ENCODE data around the gene UBE2Q1.

Gene UBE2Q1

DNA sequence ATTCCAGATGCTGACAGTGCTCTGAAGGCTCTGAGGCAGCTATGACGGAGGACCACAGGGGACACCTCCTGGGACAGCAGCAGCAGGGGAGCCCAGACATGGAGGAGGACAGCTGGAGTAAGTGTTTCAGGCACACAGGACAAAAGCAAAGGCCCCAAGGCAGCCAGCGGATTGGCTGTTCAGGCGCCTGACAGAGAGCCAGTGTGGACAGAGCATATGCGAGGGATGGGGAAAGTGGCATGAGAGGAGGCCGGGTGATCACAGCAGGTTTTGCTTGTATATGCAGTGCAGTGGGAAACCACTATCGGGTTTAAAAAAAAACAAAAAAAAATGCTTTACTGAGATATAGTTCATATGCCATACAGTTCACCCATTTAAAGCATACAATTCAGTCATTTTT is 28.2 kb upstream of the UBE2Q1 start:
- H3K27ac Mint-ChIP-seq, result peak overlapping the region; percentile 60
- H3K36me3 Mint-ChIP-seq, result peaks cover 59 to 73% of the 10 kb centered on the region in 2 donors
- H3K4me1 Mint-ChIP-seq, result peaks cover 15 to 25% of the 10 kb centered on the region in 2 donors
- ATAC-seq (replicated peaks) (no peak), DNase-seq (no peak)
- H3K9me3 Mint-ChIP-seq, result no peaks in the 10 kb centered on the region
- H3K4me3 Mint-ChIP-seq, result no peak overlapping the region
- no peaks in the 10 kb centered on the region for H3K27me3 Mint-ChIP-seq

DNA sequence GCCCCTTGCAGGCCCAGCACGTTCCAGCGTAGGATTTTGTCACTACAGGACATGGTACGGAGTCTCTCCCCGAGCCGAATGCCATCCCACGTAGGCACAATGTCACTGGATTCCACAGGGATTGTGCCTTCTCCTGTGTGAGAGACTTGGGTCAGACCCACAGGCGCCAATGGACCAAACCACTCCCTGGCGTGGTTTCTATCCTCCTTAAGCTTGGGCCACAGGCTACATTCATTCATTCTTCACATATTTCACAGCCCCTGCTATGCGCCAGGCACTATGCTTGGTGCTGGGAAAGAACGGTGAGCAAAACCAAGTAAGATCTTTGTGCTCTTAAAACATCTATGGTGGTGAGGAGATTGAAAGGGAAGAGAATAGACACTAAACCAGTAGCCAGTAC is 27.8 kb upstream of the UBE2Q1 start:
- ATAC-seq (replicated peaks), result no peak
- peaks cover 56 to 69% of the 10 kb centered on the region in 2 donors for H3K36me3 Mint-ChIP-seq
- peaks cover 15 to 25% of the 10 kb centered on the region in 2 donors for H3K4me1 Mint-ChIP-seq
- DNase-seq, result no peak
- no peak overlapping the region for H3K4me3 Mint-ChIP-seq
- H3K27ac Mint-ChIP-seq, result peak overlapping the region; percentile 60
- H3K27me3 Mint-ChIP-seq, result no peaks in the 10 kb centered on the region
- H3K9me3 Mint-ChIP-seq, result no peaks in the 10 kb centered on the region

DNA sequence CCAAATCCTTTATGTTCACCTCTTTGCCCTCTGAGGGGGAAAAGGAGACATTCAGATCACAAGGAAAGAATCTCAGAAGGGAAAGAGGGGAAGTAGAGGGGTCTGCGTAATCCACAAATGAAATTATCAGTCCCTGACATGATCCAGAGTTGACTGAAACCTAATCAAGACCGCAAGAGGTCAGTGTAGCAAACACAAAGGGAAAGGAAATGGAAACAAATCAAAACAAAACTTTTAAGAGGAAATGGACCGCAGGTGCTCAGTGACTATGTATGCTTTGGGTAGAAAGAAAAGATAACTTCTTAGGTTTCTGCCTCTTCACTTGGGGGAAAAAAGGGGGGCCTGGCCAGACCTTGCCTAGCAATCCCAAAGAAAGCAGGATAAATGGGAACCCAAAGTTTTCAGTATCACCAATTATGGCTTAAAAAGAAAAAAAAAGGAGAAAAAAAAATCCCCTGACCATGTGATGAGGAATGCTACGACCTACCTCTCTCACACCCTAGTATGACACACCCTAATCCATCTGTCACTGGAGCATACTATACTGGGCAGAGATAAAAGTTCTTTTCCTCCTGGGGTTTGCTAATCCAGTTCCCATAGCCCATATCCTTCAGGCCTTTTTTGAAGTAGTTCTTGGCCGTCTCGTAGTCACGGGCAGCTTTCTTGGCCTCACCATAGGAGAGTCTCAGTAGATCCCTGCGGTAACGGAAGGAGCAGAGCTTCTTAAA is 26.0 kb upstream of the UBE2Q1 start:
- no peak overlapping the region for H3K4me3 Mint-ChIP-seq
- peak; percentile 74 to 85 for ATAC-seq (replicated peaks)
- no peaks in the 10 kb centered on the region for H3K9me3 Mint-ChIP-seq
- no peak for DNase-seq
- no peaks in the 10 kb centered on the region for H3K27me3 Mint-ChIP-seq
- H3K27ac Mint-ChIP-seq, result no peak overlapping the region
- peaks cover 52 to 68% of the 10 kb centered on the region in 2 donors for H3K36me3 Mint-ChIP-seq
- peaks cover 17 to 25% of the 10 kb centered on the region in 2 donors for H3K4me1 Mint-ChIP-seq

DNA sequence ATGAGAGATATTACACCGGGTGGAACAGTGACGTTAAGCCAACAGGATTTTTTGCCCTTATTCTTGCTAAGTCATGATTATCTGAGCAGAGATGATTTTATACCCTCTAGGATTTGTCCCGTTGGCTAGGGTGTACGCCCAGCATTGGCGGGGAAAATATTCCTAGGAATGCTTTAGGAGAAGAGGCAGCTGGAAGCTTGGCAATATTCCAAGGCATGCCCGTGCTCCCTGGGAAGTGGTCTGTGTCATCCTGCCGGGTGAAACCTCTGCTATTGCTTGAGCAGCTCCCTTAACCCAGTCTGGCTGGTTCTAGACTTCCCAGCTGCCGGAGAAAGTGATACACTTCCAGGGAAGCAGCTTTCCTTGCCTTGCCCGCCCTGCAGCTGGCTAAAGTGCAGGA is 25.3 kb upstream of the UBE2Q1 start:
- H3K27ac Mint-ChIP-seq, result peak overlapping the region; percentile 42
- H3K4me1 Mint-ChIP-seq, result peaks cover 17 to 25% of the 10 kb centered on the region in 2 donors
- no peak overlapping the region for H3K4me3 Mint-ChIP-seq
- DNase-seq (no peak), ATAC-seq (replicated peaks) (no peak)
- H3K27me3 Mint-ChIP-seq, result no peaks in the 10 kb centered on the region
- peaks cover 49 to 68% of the 10 kb centered on the region in 2 donors for H3K36me3 Mint-ChIP-seq
- H3K9me3 Mint-ChIP-seq, result no peaks in the 10 kb centered on the region

DNA sequence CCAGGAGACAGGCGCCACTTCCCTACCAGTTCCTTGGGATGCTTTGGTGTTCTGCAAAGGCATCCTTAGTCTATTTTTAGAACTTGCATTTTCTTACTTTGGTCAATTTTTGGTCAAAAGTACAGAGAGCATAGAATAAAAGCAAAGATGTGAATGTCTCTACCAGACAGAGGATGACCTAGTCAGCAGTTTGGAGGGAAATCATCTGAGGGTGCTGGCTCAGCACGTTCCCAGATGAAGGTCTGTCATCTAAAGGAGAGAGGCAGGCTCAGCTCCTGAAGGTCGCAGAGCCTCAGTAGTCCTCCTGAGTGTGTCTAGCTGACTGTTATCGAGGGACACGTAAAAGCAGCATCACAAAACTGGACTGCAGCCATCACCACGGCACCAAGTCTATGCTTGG is 24.4 kb upstream of the UBE2Q1 start:
- peaks cover 48 to 67% of the 10 kb centered on the region in 2 donors for H3K36me3 Mint-ChIP-seq
- DNase-seq (no peak), ATAC-seq (replicated peaks) (no peak)
- H3K27me3 Mint-ChIP-seq, result no peaks in the 10 kb centered on the region
- H3K4me3 Mint-ChIP-seq, result no peak overlapping the region
- no peaks in the 10 kb centered on the region for H3K9me3 Mint-ChIP-seq
- peaks cover 17 to 25% of the 10 kb centered on the region in 2 donors for H3K4me1 Mint-ChIP-seq
- H3K27ac Mint-ChIP-seq, result peak overlapping the region; percentile 22

DNA sequence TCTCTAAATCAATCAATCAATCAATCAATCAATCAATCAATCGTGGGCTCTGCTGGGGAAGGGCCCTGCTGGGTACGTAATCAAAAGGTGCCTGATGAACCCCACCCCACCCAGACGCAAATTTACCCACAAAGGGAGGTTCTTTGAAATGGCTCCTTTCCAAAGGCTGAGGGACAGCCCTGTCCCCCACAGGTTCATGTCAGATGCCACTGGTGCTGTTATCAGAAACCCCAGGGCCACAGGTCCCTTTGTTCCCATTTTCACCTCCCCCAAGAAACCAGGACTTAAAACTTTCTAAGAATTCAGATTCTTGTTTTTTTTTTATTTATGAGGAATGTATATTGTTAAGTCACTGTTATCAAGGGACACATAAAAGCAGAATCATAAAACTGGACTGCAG is 23.3 kb upstream of the UBE2Q1 start:
- Mint-ChIP-seq H3K36me3 (peaks cover 42 to 55% of the 10 kb centered on the region in 2 donors), H3K4me3 (no peak overlapping the region), H3K9me3 (no peaks in the 10 kb centered on the region), H3K27ac (peak overlapping the region; percentile 25), H3K27me3 (no peaks in the 10 kb centered on the region), H3K4me1 (peaks cover 17 to 25% of the 10 kb centered on the region in 2 donors)
- DNase-seq (no peak), ATAC-seq (replicated peaks) (no peak)

DNA sequence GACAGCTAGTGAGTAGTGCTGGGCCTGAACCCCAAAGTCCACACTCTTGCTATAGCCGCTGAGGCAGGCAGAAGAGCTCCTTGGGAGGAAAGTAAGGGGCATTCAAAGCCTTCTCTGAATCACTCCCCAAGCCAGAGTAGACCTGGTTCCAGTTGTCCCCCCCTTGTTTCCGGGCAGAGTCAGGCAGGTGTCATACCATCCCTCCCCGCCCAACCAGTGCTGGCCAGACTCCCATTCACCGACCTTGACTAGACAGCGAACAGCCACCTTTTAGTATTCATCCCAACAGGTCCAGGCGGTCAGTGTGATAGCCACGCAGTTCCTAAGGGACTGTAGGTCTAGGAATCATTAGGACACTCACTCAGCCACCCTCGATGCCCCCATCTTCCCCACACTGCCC is 20.9 kb upstream of the UBE2Q1 start:
- H3K27ac Mint-ChIP-seq, result no peak overlapping the region
- ATAC-seq (replicated peaks) (no peak), DNase-seq (no peak)
- H3K4me1 Mint-ChIP-seq, result peaks cover 11 to 12% of the 10 kb centered on the region in 2 donors
- H3K36me3 Mint-ChIP-seq, result peaks cover 25 to 42% of the 10 kb centered on the region in 2 donors
- H3K27me3 Mint-ChIP-seq, result no peaks in the 10 kb centered on the region
- H3K4me3 Mint-ChIP-seq, result no peak overlapping the region
- H3K9me3 Mint-ChIP-seq, result no peaks in the 10 kb centered on the region

DNA sequence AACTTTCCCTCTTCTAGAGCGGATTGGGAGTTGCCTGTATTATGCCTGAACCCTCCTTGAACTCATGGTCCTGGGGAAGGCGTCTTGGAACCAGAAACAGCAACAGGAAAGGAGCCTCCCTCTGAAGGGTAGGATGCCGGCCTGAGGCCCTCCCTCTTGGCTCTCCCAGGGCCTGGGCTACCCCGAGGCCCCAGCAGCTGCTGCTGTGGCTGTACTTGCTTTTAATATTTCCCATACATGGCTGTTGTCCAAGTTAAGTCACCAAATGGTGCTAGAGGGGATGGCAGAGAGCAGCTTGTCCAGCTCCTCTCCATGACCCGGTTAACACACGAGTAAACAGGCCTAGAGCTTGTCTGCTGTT is 19.6 kb upstream of the UBE2Q1 start:
- DNase-seq, result no peak
- no peaks in the 10 kb centered on the region for H3K9me3 Mint-ChIP-seq
- H3K36me3 Mint-ChIP-seq, result peaks cover 18 to 34% of the 10 kb centered on the region in 2 donors
- H3K4me1 Mint-ChIP-seq, result peaks cover 7 to 8% of the 10 kb centered on the region in 2 donors
- no peak for ATAC-seq (replicated peaks)
- H3K4me3 Mint-ChIP-seq, result no peak overlapping the region
- H3K27me3 Mint-ChIP-seq, result peaks cover under 1 to 5% of the 10 kb centered on the region in 2 donors
- H3K27ac Mint-ChIP-seq, result peak overlapping the region; percentile 38

DNA sequence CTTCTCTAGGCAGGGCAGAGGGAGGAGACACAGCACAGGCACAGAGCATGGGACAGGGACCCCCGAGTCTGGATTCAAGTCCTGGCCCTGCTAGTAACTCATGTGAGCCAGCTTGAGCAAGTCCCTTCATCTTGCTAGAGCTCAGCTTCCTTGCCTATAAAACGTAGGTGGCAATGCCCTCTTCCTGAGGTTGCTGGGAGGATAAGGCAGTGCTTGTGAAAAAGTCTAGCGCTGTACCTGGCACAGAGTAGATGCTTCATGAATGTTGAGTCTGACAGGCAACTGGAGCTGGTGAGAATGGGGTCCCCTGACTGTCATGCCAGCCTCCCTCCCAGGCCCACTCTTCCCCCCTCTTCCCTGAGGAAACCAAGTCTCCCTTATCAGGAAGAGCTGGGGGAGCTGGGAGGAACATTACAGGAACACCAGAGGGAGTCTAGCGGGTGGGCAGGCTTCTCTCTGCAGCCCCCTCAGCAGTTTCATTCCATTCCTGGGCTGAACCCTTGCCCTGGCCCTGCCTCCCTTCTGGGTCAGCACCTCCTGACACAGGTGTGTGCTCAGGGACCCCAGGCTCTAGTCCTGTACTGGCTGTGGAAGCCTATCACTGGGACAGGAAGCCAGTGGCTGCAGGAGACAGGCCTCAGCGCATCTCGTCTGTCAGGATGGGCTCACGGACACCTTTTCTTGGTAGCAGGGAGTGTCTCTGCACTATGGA is 19.0 kb upstream of the UBE2Q1 start:
- H3K4me1 Mint-ChIP-seq, result peaks cover 7 to 8% of the 10 kb centered on the region in 2 donors
- no peak overlapping the region for H3K27ac Mint-ChIP-seq

DNA sequence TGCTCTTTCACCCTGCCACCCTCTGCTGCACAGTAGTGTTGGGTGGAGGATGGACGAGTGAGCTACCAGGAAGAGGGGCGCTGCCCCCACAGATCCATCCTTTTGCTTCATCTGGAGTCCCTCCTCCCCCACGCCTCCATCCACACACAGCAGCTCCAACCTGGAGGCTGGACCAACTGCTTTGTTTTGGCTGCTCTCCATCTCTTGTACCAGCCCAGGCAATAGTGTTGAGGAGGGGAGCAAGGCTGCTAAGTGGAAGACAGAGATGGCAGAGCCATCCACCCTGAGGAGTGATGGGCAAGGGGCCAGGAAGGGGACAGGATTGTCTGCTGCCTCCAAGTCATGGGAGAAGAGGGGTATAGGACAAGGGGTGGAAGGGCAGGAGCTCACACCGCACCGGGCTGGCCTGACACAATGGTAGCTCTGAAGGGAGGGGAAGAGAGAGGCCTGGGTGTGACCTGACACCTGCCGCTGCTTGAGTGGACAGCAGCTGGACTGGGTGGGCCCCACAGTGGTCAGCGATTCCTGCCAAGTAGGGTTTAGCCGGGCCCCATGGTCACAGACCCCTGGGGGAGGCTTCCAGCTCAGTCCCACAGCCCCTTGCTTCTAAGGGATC is 17.6 kb upstream of the UBE2Q1 start:
- Mint-ChIP-seq H3K9me3 (no peaks in the 10 kb centered on the region), H3K27me3 (peaks cover 17 to 20% of the 10 kb centered on the region in 2 donors), H3K27ac (peak overlapping the region; percentile 59), H3K4me1 (peaks cover 7 to 8% of the 10 kb centered on the region in 2 donors), H3K36me3 (peaks cover 14 to 28% of the 10 kb centered on the region in 2 donors), H3K4me3 (peak overlapping the region in 1 of 2 donors; percentile 11)
- no peak for DNase-seq
- ATAC-seq (replicated peaks), result no peak

More for the DNA sequence above, 19.0 kb upstream of the UBE2Q1 start:
- H3K4me3 Mint-ChIP-seq, result no peak overlapping the region
- peaks cover 6 to 9% of the 10 kb centered on the region in 2 donors for H3K27me3 Mint-ChIP-seq
- peaks cover 18 to 34% of the 10 kb centered on the region in 2 donors for H3K36me3 Mint-ChIP-seq
- ATAC-seq (replicated peaks) (no peak), DNase-seq (no peak)
- no peaks in the 10 kb centered on the region for H3K9me3 Mint-ChIP-seq

DNA sequence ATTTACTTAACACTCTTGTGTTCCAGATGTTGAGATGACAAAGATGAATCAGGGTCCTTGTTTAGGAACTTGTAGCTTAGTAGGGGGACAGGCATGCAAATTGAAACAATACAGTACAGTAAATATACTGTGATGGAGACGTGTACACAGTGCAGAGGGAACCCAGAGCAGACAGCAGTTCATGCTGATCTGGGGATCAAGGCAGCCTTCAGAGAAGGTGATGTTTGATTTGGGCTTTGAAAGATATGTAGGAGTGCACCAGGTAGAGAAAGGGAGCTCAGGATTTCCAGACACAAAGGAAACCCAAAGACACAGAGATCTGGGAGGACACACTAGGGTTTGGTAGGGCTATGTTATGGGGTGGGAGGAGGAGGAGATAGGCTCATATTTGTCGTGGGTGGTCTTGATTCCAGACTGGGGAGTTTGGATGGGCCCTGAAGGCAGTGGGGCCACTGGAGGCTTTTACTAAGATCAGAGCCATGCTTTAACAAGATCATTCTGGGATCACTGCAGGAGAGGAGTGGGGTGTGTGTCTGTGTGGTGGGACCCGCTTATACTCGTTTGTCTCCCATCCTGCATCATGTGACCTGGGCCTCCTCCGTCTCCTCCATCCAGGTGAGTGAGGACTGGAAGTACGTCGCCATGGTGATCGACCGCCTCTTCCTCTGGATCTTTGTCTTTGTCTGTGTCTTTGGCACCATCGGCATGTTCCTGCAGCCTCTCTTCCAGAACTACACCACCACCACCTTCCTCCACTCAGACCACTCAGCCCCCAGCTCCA is 16.9 kb upstream of the UBE2Q1 start:
- Mint-ChIP-seq H3K4me1 (peaks cover 7 to 8% of the 10 kb centered on the region in 2 donors), H3K4me3 (peak overlapping the region in 1 of 2 donors; percentile 11), H3K27ac (peak overlapping the region; percentile 59), H3K36me3 (peaks cover 14 to 25% of the 10 kb centered on the region in 2 donors), H3K9me3 (no peaks in the 10 kb centered on the region), H3K27me3 (peaks cover 24 to 25% of the 10 kb centered on the region in 2 donors)
- no peak for DNase-seq
- ATAC-seq (replicated peaks), result peak; percentile 15 to 17

DNA sequence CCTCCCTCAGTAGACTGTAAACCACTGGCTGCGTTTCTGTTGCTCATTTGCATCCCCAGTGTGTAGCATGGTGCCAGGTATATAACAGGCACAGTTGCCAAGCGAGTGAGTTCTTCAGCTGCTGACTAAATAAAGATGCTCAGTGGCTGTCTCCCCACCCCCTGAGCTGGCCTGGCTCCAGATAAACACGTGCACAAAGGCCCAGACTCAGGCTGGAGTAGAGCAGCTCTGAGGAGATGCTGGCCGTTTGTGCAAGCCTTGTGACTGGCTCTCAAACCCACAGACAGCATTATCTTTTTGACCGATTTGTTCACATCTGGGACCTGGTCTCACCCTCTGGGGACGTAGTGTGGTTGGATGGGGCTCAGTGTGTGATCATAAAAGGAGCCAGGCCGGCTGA is 16.3 kb upstream of the UBE2Q1 start:
- DNase-seq, result no peak
- no peak overlapping the region for H3K4me3 Mint-ChIP-seq

DNA sequence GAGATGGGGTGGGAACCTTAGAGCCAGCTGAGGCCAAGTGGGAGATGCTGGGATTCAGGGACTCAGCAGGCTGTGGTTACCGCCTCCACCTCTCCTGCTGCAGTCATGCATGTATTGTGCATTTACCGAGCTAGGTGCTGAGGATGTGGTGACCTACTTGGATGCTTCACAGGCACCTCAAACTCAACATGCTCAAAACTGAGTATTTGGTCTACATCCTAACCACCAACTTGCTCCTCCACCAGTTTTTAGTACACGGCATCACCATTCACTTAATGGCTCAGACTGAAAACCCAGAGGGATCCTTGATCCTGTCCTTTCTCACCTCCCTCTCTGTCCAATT is 14.7 kb upstream of the UBE2Q1 start:
- Mint-ChIP-seq H3K27ac (no peak overlapping the region), H3K27me3 (peaks cover 41 to 42% of the 10 kb centered on the region in 2 donors), H3K36me3 (peaks cover 1 to 8% of the 10 kb centered on the region in 2 donors), H3K4me3 (no peak overlapping the region), H3K4me1 (peaks cover 6 to 7% of the 10 kb centered on the region in 2 donors), H3K9me3 (no peaks in the 10 kb centered on the region)
- DNase-seq (no peak), ATAC-seq (replicated peaks) (no peak)

More for the DNA sequence above, 16.3 kb upstream of the UBE2Q1 start:
- peak overlapping the region; percentile 22 for H3K27ac Mint-ChIP-seq
- H3K36me3 Mint-ChIP-seq, result peaks cover 12 to 24% of the 10 kb centered on the region in 2 donors
- H3K27me3 Mint-ChIP-seq, result peaks cover 29 to 30% of the 10 kb centered on the region in 2 donors
- peak; percentile 15 to 30 for ATAC-seq (replicated peaks)
- no peaks in the 10 kb centered on the region for H3K9me3 Mint-ChIP-seq
- H3K4me1 Mint-ChIP-seq, result peaks cover 7% of the 10 kb centered on the region in 2 donors

Measured in stimulated activated naive B cell treated with anti-CD40 and anti-IgM and Interleukin-4, amounts not matched to agents 10 μg/mL and 1 μg/mL and 100 μg/mL, for 72 hours (primary cell).